ENCODE data around the gene ABCA4.
A peak's percentile ranks its signal among the peaks of the same experiment; 100 is the strongest.

ABCA4 gene

GRCh38 chr1:94095744-94096469 is 25.0 kb downstream of the ABCA4 start:
- TF ChIP-seq FOXP2 (optimal IDR thresholded peaks at IDR 0.05; ENCODE audit: borderline replicate concordance, extremely low read depth, extremely low read length, insufficient read depth) (no peak), TAF1 (IDR thresholded peaks at IDR 0.05; ENCODE audit: borderline replicate concordance, insufficient read depth, low read length) (no peak), SIN3A (IDR thresholded peaks at IDR 0.05; ENCODE audit: borderline replicate concordance, insufficient read depth, low read length) (no peak), REST (IDR thresholded peaks at IDR 0.05; ENCODE audit: insufficient read depth in 1 of 2, low read depth in 2 of 2, low read length in 2 of 2) (no peak), POLR2AphosphoS5 (IDR thresholded peaks at IDR 0.05; ENCODE audit: low read depth, low read length) (no peak)

DNA sequence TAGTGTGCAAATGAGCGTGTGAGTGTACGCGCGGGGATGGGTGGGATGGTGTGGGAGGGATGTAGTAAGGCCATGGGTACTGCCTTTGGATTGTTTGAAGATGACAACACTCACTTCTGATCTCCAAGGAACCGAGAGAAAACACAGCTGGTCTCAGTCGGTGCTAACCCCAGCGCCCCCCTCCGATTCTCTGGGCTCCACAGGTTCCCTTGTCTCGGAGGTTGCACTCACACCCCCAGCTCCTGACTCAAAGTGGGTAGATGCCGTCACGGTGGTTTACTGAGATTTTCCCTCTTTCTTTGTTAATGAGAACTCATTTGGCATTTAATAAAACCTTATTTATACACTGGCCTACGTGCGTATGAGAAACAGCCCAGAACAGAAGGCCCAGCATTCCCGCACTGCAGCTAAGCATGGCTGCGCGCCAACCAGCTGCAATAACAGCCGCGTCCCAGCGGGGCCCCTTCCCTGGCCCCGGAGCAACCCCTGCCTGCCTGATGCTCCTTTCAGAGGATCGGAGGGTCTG is 25.8 kb downstream of the ABCA4 start:
- no peak; the same call in 1 of the 2 replicates for TF ChIP-seq SIN3A (IDR thresholded peaks at IDR 0.05; ENCODE audit: borderline replicate concordance, insufficient read depth, low read length)
- TF ChIP-seq POLR2AphosphoS5 (IDR thresholded peaks at IDR 0.05; ENCODE audit: low read depth, low read length) = peak; percentile 25; the same call in 1 of the 2 replicates
- TF ChIP-seq REST (IDR thresholded peaks at IDR 0.05; ENCODE audit: insufficient read depth in 1 of 2, low read depth in 2 of 2, low read length in 2 of 2) = no peak
- peak; percentile 67 for TF ChIP-seq FOXP2 (optimal IDR thresholded peaks at IDR 0.05; ENCODE audit: borderline replicate concordance, extremely low read depth, extremely low read length, insufficient read depth)

GRCh38 chr1:94094469-94095111 is 26.4 kb downstream of the ABCA4 start:
- TF ChIP-seq SIN3A (IDR thresholded peaks at IDR 0.05; ENCODE audit: borderline replicate concordance, insufficient read depth, low read length) (0 out of 2 replicates have a peak, but pooled peaks have one; percentile 42), POLR2AphosphoS5 (IDR thresholded peaks at IDR 0.05; ENCODE audit: low read depth, low read length) (no peak), REST (IDR thresholded peaks at IDR 0.05; ENCODE audit: insufficient read depth in 1 of 2, low read depth in 2 of 2, low read length in 2 of 2) (peak in 1 of 2 experiments; percentile 70; a peak in 1 of 4 replicates), TAF1 (IDR thresholded peaks at IDR 0.05; ENCODE audit: borderline replicate concordance, insufficient read depth, low read length) (no peak), FOXP2 (optimal IDR thresholded peaks at IDR 0.05; ENCODE audit: borderline replicate concordance, extremely low read depth, extremely low read length, insufficient read depth) (peak; percentile 46)

DNA sequence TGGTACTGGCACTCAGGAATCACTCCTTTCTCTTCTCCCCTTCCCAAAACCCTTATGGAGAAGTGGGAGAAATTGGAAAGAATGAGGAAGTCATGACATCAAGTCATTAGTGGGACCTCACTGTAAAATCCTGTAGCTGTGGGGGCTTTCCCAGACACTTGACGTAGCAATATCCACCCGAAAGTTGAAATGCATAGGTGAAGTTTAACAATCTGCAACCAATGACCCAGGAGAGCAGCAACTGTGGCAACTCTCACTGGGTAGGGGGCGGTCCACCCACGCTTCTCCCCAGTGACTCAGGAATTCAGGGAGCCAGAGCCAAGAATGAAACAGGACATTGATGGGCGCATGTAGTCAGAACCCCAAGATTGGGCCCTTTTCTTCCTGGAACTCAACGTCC is 27.0 kb downstream of the ABCA4 start:
- no peak for TF ChIP-seq TAF1 (IDR thresholded peaks at IDR 0.05; ENCODE audit: borderline replicate concordance, insufficient read depth, low read length)
- TF ChIP-seq FOXP2 (optimal IDR thresholded peaks at IDR 0.05; ENCODE audit: borderline replicate concordance, extremely low read depth, extremely low read length, insufficient read depth) = no peak
- TF ChIP-seq POLR2AphosphoS5 (IDR thresholded peaks at IDR 0.05; ENCODE audit: low read depth, low read length) = no peak
- no peak for TF ChIP-seq SIN3A (IDR thresholded peaks at IDR 0.05; ENCODE audit: borderline replicate concordance, insufficient read depth, low read length)
- no peak for TF ChIP-seq REST (IDR thresholded peaks at IDR 0.05; ENCODE audit: insufficient read depth in 1 of 2, low read depth in 2 of 2, low read length in 2 of 2)

Measured in PFSK-1 (cell line).